ENCODE results near the gene PDE4D.

- TF ChIP-seq CTCF (IDR thresholded peaks at IDR 0.05): no peak
- TF ChIP-seq POLR2A (IDR thresholded peaks at IDR 0.05): no peak
Measured at GRCh38 chr5:59428391-59428790, 465.1 kb downstream of the PDE4D start.
